Stomach smooth muscle (tissue), 2 donors: ENCODE results near the gene VEGFB.

Experiments
- H3K27ac ChIP-seq: one replicate; pipeline ENCODE4 v1.7.0; 2013; ENCODE audit warnings: mild to moderate bottlenecking, low read length, inconsistent platforms
- H3K27me3 ChIP-seq, 2 donors: one replicate each; pipeline ENCODE4 v1.7.0; 2013; ENCODE audit warnings: low read length in 2 of 2; ENCODE audit not compliant: insufficient read depth in 2 of 2, control insufficient read depth in 1 of 2
- H3K36me3 ChIP-seq, 2 donors: one replicate each; pipeline ENCODE4 v1.7.0; 2013; ENCODE audit warnings: low read length in 2 of 2; ENCODE audit not compliant: control insufficient read depth in 2 of 2, insufficient read depth in 2 of 2
- H3K4me1 ChIP-seq: one replicate; pipeline ENCODE4 v1.7.0; 2013; ENCODE audit warnings: low read length; ENCODE audit not compliant: control insufficient read depth, insufficient read depth
- H3K4me3 ChIP-seq, 2 donors: one replicate each; pipeline ENCODE4 v1.7.0; 2013; ENCODE audit warnings: low read length in 2 of 2
- H3K9ac ChIP-seq, 2 donors: one replicate each; pipeline ENCODE4 v1.7.0; 2013; ENCODE audit warnings: low read length in 2 of 2, mild to moderate bottlenecking in 1 of 2
- H3K9me3 ChIP-seq, 2 donors: one replicate each; pipeline ENCODE4 v1.7.0; 2013; ENCODE audit warnings: low read length in 2 of 2; ENCODE audit not compliant: control insufficient read depth in 2 of 2
- donor health status: healthy.
- donor health status: Pancreatic carcinoma.

Gene VEGFB

GRCh38 chr11:64255135-64256128 is 21.0 kb downstream of the VEGFB start:
- H3K9me3 ChIP-seq = no peaks in the 10 kb centered on the region
- H3K36me3 ChIP-seq = peaks cover 14 to 15% of the 10 kb centered on the region in 2 donors
- H3K9ac ChIP-seq = no peak overlapping the region
- no peaks in the 10 kb centered on the region for H3K27me3 ChIP-seq
- no peak overlapping the region for H3K27ac ChIP-seq
- peaks cover 28% of the 10 kb centered on the region for H3K4me1 ChIP-seq
- H3K4me3 ChIP-seq = no peak overlapping the region

- H3K4me3 ChIP-seq = no peak overlapping the region
- peaks cover 14 to 17% of the 10 kb centered on the region in 2 donors for H3K36me3 ChIP-seq
- no peaks in the 10 kb centered on the region for H3K27me3 ChIP-seq
- H3K9ac ChIP-seq = no peak overlapping the region
- H3K27ac ChIP-seq = no peak overlapping the region
- no peaks in the 10 kb centered on the region for H3K9me3 ChIP-seq
- H3K4me1 ChIP-seq = peaks cover 21% of the 10 kb centered on the region
Measured at GRCh38 chr11:64256300-64256699, 21.9 kb downstream of the VEGFB start.

GRCh38 chr11:64258356-64258755 is 24.0 kb downstream of the VEGFB start:
- Histone ChIP-seq H3K4me3 (no peak overlapping the region), H3K27ac (no peak overlapping the region), H3K4me1 (peaks cover 5% of the 10 kb centered on the region), H3K36me3 (peaks cover 26 to 27% of the 10 kb centered on the region in 2 donors), H3K27me3 (no peaks in the 10 kb centered on the region), H3K9me3 (no peaks in the 10 kb centered on the region), H3K9ac (no peak overlapping the region)

GRCh38 chr11:64258946-64259532 is 24.7 kb downstream of the VEGFB start:
- Histone ChIP-seq H3K36me3 (peaks cover 26 to 28% of the 10 kb centered on the region in 2 donors), H3K27me3 (no peaks in the 10 kb centered on the region), H3K27ac (no peak overlapping the region), H3K9ac (no peak overlapping the region), H3K4me1 (no peaks in the 10 kb centered on the region), H3K4me3 (no peak overlapping the region), H3K9me3 (no peaks in the 10 kb centered on the region)

GRCh38 chr11:64259533-64260067 is 25.2 kb downstream of the VEGFB start:
- no peaks in the 10 kb centered on the region for H3K9me3 ChIP-seq
- H3K9ac ChIP-seq = no peak overlapping the region
- H3K27me3 ChIP-seq = no peaks in the 10 kb centered on the region
- H3K4me1 ChIP-seq = no peaks in the 10 kb centered on the region
- no peak overlapping the region for H3K27ac ChIP-seq
- peaks cover 26 to 32% of the 10 kb centered on the region in 2 donors for H3K36me3 ChIP-seq
- H3K4me3 ChIP-seq = no peak overlapping the region

- Histone ChIP-seq H3K36me3 (peaks cover 26 to 31% of the 10 kb centered on the region in 2 donors), H3K27me3 (no peaks in the 10 kb centered on the region), H3K9me3 (no peaks in the 10 kb centered on the region), H3K4me3 (no peak overlapping the region), H3K9ac (no peak overlapping the region), H3K4me1 (no peaks in the 10 kb centered on the region), H3K27ac (no peak overlapping the region)
Measured at GRCh38 chr11:64260147-64260708, 25.8 kb downstream of the VEGFB start.

GRCh38 chr11:64261556-64262080 is 27.2 kb downstream of the VEGFB start:
- Histone ChIP-seq H3K9me3 (no peaks in the 10 kb centered on the region), H3K4me3 (no peak overlapping the region), H3K27ac (no peak overlapping the region), H3K9ac (no peak overlapping the region), H3K4me1 (no peaks in the 10 kb centered on the region), H3K27me3 (no peaks in the 10 kb centered on the region), H3K36me3 (peaks cover 18 to 33% of the 10 kb centered on the region in 2 donors)

GRCh38 chr11:64262271-64263002 is 28.1 kb downstream of the VEGFB start:
- Histone ChIP-seq H3K27me3 (no peaks in the 10 kb centered on the region), H3K36me3 (peaks cover 17 to 32% of the 10 kb centered on the region in 2 donors), H3K9me3 (no peaks in the 10 kb centered on the region), H3K27ac (no peak overlapping the region), H3K9ac (no peak overlapping the region), H3K4me1 (no peaks in the 10 kb centered on the region), H3K4me3 (no peak overlapping the region)

- peaks cover 15 to 32% of the 10 kb centered on the region in 2 donors for H3K36me3 ChIP-seq
- no peaks in the 10 kb centered on the region for H3K27me3 ChIP-seq
- H3K27ac ChIP-seq = no peak overlapping the region
- no peak overlapping the region for H3K4me3 ChIP-seq
- no peak overlapping the region for H3K9ac ChIP-seq
- peaks cover 8% of the 10 kb centered on the region for H3K4me1 ChIP-seq
- H3K9me3 ChIP-seq = no peaks in the 10 kb centered on the region
Measured at GRCh38 chr11:64263021-64263946, 28.9 kb downstream of the VEGFB start.
